Stimulated activated CD4-positive, alpha-beta T cell treated with anti-CD3 and anti-CD28 coated beads, Interleukin-15, amount 100 ng/mL, for 1 hour (primary cell): ENCODE measurements around the gene TRMT10B.
"Not testable (repeated sequence)": the region's sequence is repeated elsewhere in the genome, so short reads cannot be mapped to it uniquely, and the experiment has no call there.

Source experiments
- DNase-seq, 2 donors: peaks; one replicate each; pipeline ENCODE4 v3.0.0-alpha.2; 2020; ENCODE audit warnings: low read depth in 1 of 2, low spot score in 1 of 2

TRMT10B gene

GRCh38 chr9:37749129-37749528 lies 4.5 kb upstream of the TRMT10B start:
- no peak for DNase-seq

DNA sequence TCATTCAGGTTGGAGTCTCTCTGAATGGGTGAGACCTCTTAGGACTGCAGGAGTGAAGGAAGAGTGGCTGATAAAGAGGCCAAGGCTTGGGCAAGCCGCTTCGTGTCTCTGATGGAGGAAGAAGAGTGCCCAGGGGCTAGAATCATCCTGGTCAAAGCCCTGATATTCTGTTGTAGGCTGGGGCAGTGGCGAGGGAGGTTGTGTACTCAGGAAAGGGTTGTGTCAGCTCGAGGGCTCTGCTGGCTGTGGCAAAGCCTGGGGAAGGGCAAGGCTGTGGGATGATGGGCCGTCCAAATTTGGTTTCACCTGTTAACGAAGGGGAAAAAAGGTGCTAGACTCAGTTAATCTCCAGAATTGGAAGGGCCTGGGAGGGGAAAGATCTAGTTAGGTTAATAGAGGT lies 2.4 kb upstream of the TRMT10B start:
- DNase-seq = no peak

GRCh38 chr9:37751704-37752103 lies 1.9 kb upstream of the TRMT10B start:
- not testable (repeated sequence) for DNase-seq

- DNase-seq = not testable (repeated sequence)
Measured at GRCh38 chr9:37752112-37752511, 1.5 kb upstream of the TRMT10B start.

- DNase-seq = no peak
Measured at GRCh38 chr9:37752642-37753488, 740 bp upstream of the TRMT10B start.

DNA sequence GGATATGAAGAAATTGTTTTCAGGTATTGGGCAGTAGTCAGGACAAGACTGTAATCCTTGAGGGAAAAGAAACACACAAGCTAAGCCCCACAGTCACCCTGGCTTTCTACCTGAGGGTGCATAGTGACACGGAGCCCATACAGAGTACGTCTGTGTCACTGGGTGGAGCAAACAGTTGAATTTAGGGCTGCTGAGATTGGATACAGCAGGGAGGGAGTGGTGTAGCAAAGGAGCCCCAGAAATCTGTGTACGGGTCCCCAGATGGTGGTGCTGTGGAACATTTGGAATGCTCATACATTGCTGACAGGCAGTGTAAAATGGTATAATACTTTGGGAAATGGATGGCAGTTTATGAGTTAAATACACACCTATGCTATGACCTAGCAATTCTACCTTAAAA lies 5.1 kb downstream of the TRMT10B start:
- DNase-seq = no peak

DNA sequence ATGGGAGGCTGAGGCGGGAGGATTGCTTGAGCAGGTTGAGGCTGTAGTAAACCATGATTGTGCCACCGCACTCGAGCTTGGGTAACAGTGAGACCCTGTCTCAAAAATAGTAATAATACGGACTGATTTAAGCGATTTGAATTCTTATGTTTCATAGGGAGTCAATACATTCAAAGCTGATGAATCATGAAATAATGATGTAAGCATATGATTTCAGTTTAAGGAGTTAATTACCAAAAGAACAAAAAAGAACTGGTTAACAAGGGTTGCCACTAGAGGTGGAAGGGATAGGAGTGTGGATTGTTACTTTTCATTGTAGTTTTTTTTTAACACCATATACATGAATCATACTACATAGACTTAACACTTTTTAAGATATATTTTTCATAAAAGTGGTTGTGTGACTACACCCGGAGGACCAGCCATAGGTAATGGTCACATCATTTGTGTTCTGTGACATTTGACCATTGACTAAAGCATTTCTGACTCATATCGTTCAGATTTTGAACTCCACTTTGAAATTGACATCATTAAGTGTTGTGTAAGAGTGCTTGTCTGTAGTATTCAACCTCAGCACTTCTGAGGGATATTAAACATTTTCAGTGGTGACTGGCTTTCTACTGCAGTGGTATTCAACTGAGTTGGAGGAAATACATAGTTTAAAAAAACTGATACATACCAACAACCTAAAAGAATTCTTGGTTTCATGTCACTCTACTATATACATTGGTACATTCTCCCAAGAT lies 7.0 kb downstream of the TRMT10B start:
- DNase-seq = no peak

- DNase-seq = no peak
Measured at GRCh38 chr9:37761511-37761910, 7.9 kb downstream of the TRMT10B start.

- DNase-seq = not testable (repeated sequence)
Measured at GRCh38 chr9:37765263-37765662, 11.7 kb downstream of the TRMT10B start.

GRCh38 chr9:37769306-37769705 lies 15.7 kb downstream of the TRMT10B start:
- DNase-seq = no peak

GRCh38 chr9:37769995-37770394 lies 16.4 kb downstream of the TRMT10B start:
- DNase-seq = no peak

DNA sequence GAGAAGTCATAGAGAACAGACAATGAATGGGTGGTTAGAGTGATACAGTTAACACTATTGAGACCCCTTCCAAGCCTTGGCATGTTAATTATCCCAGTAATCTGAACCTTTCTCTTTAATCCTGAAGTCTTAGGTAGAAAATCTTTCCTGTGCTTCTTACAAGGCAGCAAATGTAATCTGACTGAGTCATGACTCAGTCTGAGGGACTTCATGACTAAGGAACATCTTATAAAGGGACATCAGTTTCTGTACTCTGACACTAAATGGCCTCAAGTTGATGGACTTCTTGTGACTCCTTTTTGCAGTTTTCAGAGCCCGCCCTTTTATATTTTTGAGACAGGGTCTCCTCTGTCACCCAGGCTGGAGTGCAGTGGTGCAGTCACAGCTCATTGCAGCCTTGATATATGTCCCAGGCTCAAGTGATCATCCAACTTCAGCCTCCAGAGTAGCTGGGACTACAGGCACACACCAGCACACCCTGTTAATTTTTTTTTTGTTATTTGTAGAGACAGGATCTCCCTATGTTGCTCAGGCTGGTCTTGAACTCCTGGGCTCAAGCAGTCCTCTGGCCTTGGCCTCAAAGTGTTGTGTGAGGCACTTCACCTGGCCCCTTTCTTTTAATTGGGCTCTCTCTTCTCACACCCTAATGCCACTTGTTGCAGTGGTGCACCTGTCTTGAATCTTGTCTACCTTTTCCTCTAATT lies 21.8 kb downstream of the TRMT10B start:
- DNase-seq = no peak

- no peak for DNase-seq
Measured at GRCh38 chr9:37776328-37776727, 22.7 kb downstream of the TRMT10B start.

GRCh38 chr9:37778534-37778933 lies 24.9 kb downstream of the TRMT10B start:
- no peak for DNase-seq

GRCh38 chr9:37784291-37784615 lies 30.6 kb downstream of the TRMT10B start:
- no peak for DNase-seq

DNA sequence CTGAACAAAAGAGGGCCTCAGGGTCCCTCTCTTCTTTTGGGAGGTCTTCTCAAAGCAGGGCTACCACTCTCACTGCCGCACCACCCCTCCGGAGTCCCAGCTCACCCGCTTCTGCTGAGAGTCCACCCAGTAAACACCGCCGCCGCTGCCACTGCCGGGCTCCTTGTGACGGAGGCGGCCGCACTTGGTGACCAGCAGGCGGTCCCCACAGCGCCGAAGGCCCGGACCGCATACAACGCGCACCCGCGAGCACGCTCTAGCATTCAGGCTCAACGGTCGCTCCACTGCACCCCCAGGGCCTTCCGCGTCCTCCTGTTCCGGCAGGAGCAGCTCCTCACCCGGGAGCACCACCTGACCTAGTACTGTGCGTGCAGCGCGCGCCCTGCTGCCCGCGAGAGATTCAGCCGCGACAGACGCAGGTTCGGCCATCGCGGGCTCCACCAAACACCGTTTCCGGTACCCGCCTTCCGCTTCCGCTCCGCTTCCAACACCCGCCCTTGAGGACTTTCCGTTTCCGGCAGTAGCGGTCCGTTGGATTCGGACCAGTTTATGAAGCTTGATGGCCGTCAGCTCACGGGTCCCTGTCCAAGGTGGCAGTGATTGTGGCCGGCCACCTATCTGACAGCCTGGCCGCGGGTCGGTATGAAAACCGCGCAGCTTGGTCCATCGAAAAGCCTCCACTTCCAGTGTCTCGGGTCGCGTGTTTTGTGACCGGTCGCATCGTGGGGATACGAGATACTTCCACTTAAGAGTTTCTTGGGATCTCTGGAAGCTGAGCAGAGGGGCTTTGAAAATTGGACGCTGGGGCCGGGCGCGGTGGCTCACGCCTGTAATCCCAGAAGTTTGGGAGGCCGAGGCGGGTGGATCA lies 31.2 kb downstream of the TRMT10B start, which contains the start of gene EXOSC3:
Gene EXOSC3, minus strand, starts transcription at position 449 of the 868 bp plus-strand sequence. Its CDS starts 20 bp downstream, at position 429.
- peak; percentile 63 to 72 for DNase-seq

DNA sequence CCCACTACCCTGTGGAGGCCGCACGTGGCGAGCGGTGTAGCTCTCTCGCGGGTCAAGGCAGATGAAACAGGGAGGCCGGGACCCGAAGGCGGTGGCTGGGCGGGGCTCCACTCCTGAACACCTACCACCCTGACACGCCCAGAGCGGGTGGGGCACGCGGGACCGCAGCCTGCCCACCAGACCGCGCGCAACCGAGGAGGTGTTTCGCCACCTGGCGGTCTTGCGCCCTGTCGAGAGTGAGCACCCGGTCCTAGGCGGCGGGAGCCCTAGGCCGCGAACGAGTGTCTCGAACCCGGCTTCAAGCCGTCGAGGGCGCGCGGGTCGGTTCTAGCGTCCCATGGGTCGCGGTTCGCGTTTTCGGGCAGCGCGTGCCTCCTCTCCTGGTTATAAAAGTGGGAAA lies 33.5 kb downstream of the TRMT10B start:
- DNase-seq = no peak

GRCh38 chr9:37788332-37788731 lies 34.7 kb downstream of the TRMT10B start:
- no peak for DNase-seq

- no peak for DNase-seq
Measured at GRCh38 chr9:37790096-37790495, 36.5 kb downstream of the TRMT10B start.

- no peak for DNase-seq
Measured at GRCh38 chr9:37792122-37792521, 38.5 kb downstream of the TRMT10B start.

- DNase-seq = no peak
Measured at GRCh38 chr9:37796232-37796631, 42.6 kb downstream of the TRMT10B start.
